Astrocyte (in vitro differentiated cells and primary cell): ENCODE measurements around the gene BCL11B.

Source experiments
- EZH2 ChIP-seq: IDR thresholded peaks from 2 replicates; pipeline ENCODE4 v1.6.1; 2012; ENCODE audit warnings: mild to moderate bottlenecking, low read length, inconsistent platforms; ENCODE audit not compliant: insufficient read depth
- TF ChIP-seq, protein P1 (sequence below): IDR thresholded peaks from 2 replicates; pipeline ENCODE4 v1.5.1; 2011; ENCODE audit warnings: low read depth, mild to moderate bottlenecking, inconsistent platforms, low read length, moderate library complexity; ENCODE audit not compliant: insufficient read depth

DNA sequence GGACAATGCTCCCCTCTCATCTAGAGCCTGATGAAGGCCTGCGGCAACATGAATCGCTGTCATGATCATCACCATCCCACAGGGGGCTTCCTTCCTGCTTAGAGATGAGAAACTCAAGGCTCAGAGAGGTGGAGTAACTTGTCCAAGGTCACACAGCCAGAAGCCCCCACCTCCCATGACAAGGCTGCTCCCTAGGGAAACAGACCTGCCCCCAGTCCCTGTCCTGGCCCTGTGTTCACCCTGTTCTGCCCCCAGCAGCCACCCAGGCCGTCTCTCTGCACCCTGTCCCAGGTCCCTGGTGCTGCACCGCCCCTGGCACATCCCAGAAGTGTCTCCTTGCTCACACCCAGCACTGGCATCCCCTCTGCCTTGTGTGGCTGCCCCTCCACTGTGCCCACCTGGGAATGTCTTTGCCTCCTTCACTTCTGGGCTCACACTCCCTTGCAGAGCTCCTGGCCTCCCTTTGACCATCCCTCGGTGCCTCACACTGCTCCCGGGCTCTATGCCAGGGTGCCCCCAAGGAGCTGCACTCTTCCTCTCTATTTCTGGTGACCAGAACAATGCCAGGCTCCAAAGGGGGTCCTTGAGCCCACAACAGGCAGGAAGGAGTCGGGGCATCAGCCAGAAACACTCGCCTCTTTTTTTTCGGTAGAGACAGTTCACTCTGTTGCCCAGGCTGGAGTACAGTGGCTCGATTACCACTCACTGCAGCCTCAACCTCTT lies 70.5 kb downstream of the BCL11B start:
- TF ChIP-seq, protein P1, sequence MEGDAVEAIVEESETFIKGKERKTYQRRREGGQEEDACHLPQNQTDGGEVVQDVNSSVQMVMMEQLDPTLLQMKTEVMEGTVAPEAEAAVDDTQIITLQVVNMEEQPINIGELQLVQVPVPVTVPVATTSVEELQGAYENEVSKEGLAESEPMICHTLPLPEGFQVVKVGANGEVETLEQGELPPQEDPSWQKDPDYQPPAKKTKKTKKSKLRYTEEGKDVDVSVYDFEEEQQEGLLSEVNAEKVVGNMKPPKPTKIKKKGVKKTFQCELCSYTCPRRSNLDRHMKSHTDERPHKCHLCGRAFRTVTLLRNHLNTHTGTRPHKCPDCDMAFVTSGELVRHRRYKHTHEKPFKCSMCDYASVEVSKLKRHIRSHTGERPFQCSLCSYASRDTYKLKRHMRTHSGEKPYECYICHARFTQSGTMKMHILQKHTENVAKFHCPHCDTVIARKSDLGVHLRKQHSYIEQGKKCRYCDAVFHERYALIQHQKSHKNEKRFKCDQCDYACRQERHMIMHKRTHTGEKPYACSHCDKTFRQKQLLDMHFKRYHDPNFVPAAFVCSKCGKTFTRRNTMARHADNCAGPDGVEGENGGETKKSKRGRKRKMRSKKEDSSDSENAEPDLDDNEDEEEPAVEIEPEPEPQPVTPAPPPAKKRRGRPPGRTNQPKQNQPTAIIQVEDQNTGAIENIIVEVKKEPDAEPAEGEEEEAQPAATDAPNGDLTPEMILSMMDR, result no peak
- TF ChIP-seq EZH2, result no peak
